OCI-LY1 (cell line): ENCODE data around the gene FYCO1.

Experiments used
- H2AFZ ChIP-seq: fragments of 200-600 bp; sonication (generic), shearing (Covaris generic); 2 replicates; pipeline ENCODE4 v1.6.0; 2014; ENCODE audit warnings: antibody characterized with exemption, mild to moderate bottlenecking, low read length
- H3F3A ChIP-seq: fragments of 200-600 bp; sonication (generic), shearing (Covaris generic); 2 replicates; pipeline ENCODE4 v1.6.0; 2014; ENCODE audit warnings: mild to moderate bottlenecking, antibody characterized with exemption, low read length, moderate library complexity; ENCODE audit not compliant: insufficient read depth
- H3K27ac ChIP-seq: fragments of 200-600 bp; sonication (generic); 2 replicates; pipeline ENCODE4 v1.5.1; 2014; ENCODE audit warnings: low read length, mixed run types, mild to moderate bottlenecking, low read depth; ENCODE audit not compliant: poor library complexity, severe bottlenecking
- H3K27me3 ChIP-seq: fragments of 200-600 bp; sonication (generic); 2 replicates; pipeline ENCODE4 v1.6.0; 2014; ENCODE audit warnings: antibody characterized with exemption, mild to moderate bottlenecking, low read length, moderate library complexity; ENCODE audit not compliant: insufficient read depth
- H3K36me3 ChIP-seq: fragments of 200-600 bp; sonication (generic); 2 replicates; pipeline ENCODE4 v1.6.1; 2014; ENCODE audit warnings: mild to moderate bottlenecking, antibody characterized with exemption, low read length, moderate library complexity, mixed read lengths; ENCODE audit not compliant: insufficient read depth
- H3K4me1 ChIP-seq: fragments of 200-600 bp; sonication (generic); 2 replicates; pipeline ENCODE4 v1.5.1; 2014; ENCODE audit warnings: mild to moderate bottlenecking, low read length, moderate library complexity; ENCODE audit not compliant: insufficient read depth, severe bottlenecking
- H3K4me2 ChIP-seq: fragments of 200-600 bp; sonication (generic), shearing (Covaris generic); 2 replicates; pipeline ENCODE4 v1.6.1; 2014; ENCODE audit warnings: low read length
- H3K4me3 ChIP-seq: fragments of 200-600 bp; sonication (generic); 2 replicates; pipeline ENCODE4 v1.5.1; 2014; ENCODE audit warnings: low read length, low read depth, mild to moderate bottlenecking, mixed read lengths; ENCODE audit not compliant: poor library complexity, severe bottlenecking
- H3K79me2 ChIP-seq: fragments of 200-600 bp; shearing (Covaris generic); 2 replicates; pipeline ENCODE4 v1.6.1; 2016; ENCODE audit warnings: mixed run types, low read length, mixed read lengths; ENCODE audit not compliant: insufficient read depth
- H3K9ac ChIP-seq: fragments of 200-600 bp; sonication (generic), shearing (Covaris generic); 2 replicates; pipeline ENCODE4 v1.6.1; 2014; ENCODE audit warnings: mild to moderate bottlenecking, low read length, mixed read lengths
- H3K9me2 ChIP-seq: fragments of 200-600 bp; sonication (generic), shearing (Covaris generic); 2 replicates; pipeline ENCODE4 v1.6.1; 2014; ENCODE audit warnings: low read depth, mild to moderate bottlenecking, low read length, mixed read lengths
- H3K9me3 ChIP-seq: fragments of 200-600 bp; shearing (Covaris generic); 2 replicates; pipeline ENCODE4 v1.6.1; 2014; ENCODE audit warnings: low read length, mixed read lengths
- H4K20me1 ChIP-seq: fragments of 200-600 bp; sonication (generic), shearing (Covaris generic); 2 replicates; pipeline ENCODE4 v1.6.0; 2016; ENCODE audit warnings: mild to moderate bottlenecking, low read length; ENCODE audit not compliant: insufficient read depth
- CTCF ChIP-seq: fragments of 200-600 bp; sonication (generic), shearing (Covaris generic); IDR thresholded peaks from 2 replicates; pipeline ENCODE4 v1.5.1; 2017; ENCODE audit warnings: mild to moderate bottlenecking, antibody characterized with exemption, low read length, moderate library complexity, mixed read lengths
- EZH2 ChIP-seq: fragments of 200-600 bp; sonication (generic), shearing (Covaris generic); IDR thresholded peaks from 2 replicates; pipeline ENCODE4 v1.8.0; 2017; ENCODE audit warnings: borderline replicate concordance, mixed run types, mild to moderate bottlenecking, antibody characterized with exemption, low read length, moderate library complexity, mixed read lengths

Gene FYCO1

GRCh38 chr3:45944830-45945620, 50.6 kb downstream of the FYCO1 start:
- Histone ChIP-seq H3K36me3 (peaks cover 48% of the 10 kb centered on the region), H3K9ac (no peak overlapping the region)

GRCh38 chr3:45943207-45943846, 52.3 kb downstream of the FYCO1 start, which contains the start of gene CXCR6:
Gene CXCR6 (plus strand): TSS chr3:45943464. CDS start chr3:45946482, 3,018 bp downstream.
- H3K4me2 ChIP-seq, result no peak within 1 kb of the TSS
- TF ChIP-seq EZH2 (no peak), CTCF (no peak)
- H3F3A ChIP-seq, result no peaks in the 10 kb centered on the region
- H3K27ac ChIP-seq, result no peak within 1 kb of the TSS
- H3K9ac ChIP-seq, result no peak within 1 kb of the TSS
- no peaks in the 10 kb centered on the region for H4K20me1 ChIP-seq
- no peaks in the 10 kb centered on the region for H3K79me2 ChIP-seq
- H2AFZ ChIP-seq, result no peak within 1 kb of the TSS
- no peak within 1 kb of the TSS for H3K4me3 ChIP-seq
- H3K27me3 ChIP-seq, result no peaks in the 10 kb centered on the region
- no peaks in the 10 kb centered on the region for H3K9me3 ChIP-seq
- H3K36me3 ChIP-seq, result peaks cover 31% of the 10 kb centered on the region
- no peaks in the 10 kb centered on the region for H3K4me1 ChIP-seq
- H3K9me2 ChIP-seq, result no peaks in the 10 kb centered on the region

More at GRCh38 chr3:45944830-45945620, 50.6 kb downstream of the FYCO1 start:
- no peak overlapping the region for H2AFZ ChIP-seq
- H3F3A ChIP-seq, result no peaks in the 10 kb centered on the region
- no peak overlapping the region for H3K27ac ChIP-seq
- no peaks in the 10 kb centered on the region for H3K4me1 ChIP-seq
- H3K9me3 ChIP-seq, result no peaks in the 10 kb centered on the region
- TF ChIP-seq CTCF, result no peak
- no peak for TF ChIP-seq EZH2
- no peak overlapping the region for H3K4me3 ChIP-seq
- no peaks in the 10 kb centered on the region for H3K9me2 ChIP-seq
- no peaks in the 10 kb centered on the region for H3K27me3 ChIP-seq
- H3K4me2 ChIP-seq, result no peak overlapping the region
- no peaks in the 10 kb centered on the region for H4K20me1 ChIP-seq
- no peaks in the 10 kb centered on the region for H3K79me2 ChIP-seq

- TF ChIP-seq EZH2 (no peak), CTCF (no peak)
- no peaks in the 10 kb centered on the region for H3F3A ChIP-seq
- H3K4me1 ChIP-seq, result no peaks in the 10 kb centered on the region
- no peak overlapping the region for H3K27ac ChIP-seq
- no peak overlapping the region for H2AFZ ChIP-seq
- H3K9ac ChIP-seq, result no peak overlapping the region
- H3K36me3 ChIP-seq, result peaks cover 26% of the 10 kb centered on the region
- H3K4me3 ChIP-seq, result no peak overlapping the region
- H3K9me3 ChIP-seq, result no peaks in the 10 kb centered on the region
- no peaks in the 10 kb centered on the region for H3K27me3 ChIP-seq
- no peaks in the 10 kb centered on the region for H4K20me1 ChIP-seq
- no peak overlapping the region for H3K4me2 ChIP-seq
- H3K9me2 ChIP-seq, result no peaks in the 10 kb centered on the region
- no peaks in the 10 kb centered on the region for H3K79me2 ChIP-seq
These were observed 53.4 kb downstream of the FYCO1 start for GRCh38 chr3:45942051-45942825.
